Stimulated activated naive CD8-positive, alpha-beta T cell treated with anti-CD3 and anti-CD28 coated beads, Interleukin-15, amount 100 ng/mL, for 72 hours (primary cell): ENCODE results near the gene ATP13A3.

Experiments used
- ATAC-seq: fragments of 150-1000 bp; cut with Tn5 transposase; 2 replicates; pipeline ENCODE4 v1.10.0; 2021; ENCODE audit warnings: mild to moderate bottlenecking, moderate library complexity
- DNase-seq, 2 donors: peaks; one replicate each; pipeline ENCODE4 v3.0.0; 2021 to 2022
- H3K27ac Mint-ChIP-seq, 2 donors: one replicate each; pipeline ENCODE4 v1.8.0; 2022; ENCODE audit warnings: mild to moderate bottlenecking in 2 of 2, mixed read lengths in 2 of 2, moderate library complexity in 2 of 2
- H3K27me3 Mint-ChIP-seq: one replicate; pipeline ENCODE4 v1.8.0; 2022; ENCODE audit warnings: mixed read lengths
- H3K4me1 Mint-ChIP-seq: one replicate; pipeline ENCODE4 v1.8.0; 2022; ENCODE audit warnings: mild to moderate bottlenecking, mixed read lengths
- H3K4me3 Mint-ChIP-seq, 2 donors: one replicate each; pipeline ENCODE4 v1.8.0; 2022; ENCODE audit warnings: mild to moderate bottlenecking in 2 of 2, mixed read lengths in 2 of 2, moderate library complexity in 1 of 2
- H3K9me3 Mint-ChIP-seq, 2 donors: one replicate each; pipeline ENCODE4 v1.8.0; 2022; ENCODE audit warnings: mixed read lengths in 2 of 2

Gene ATP13A3

GRCh38 chr3:194447657-194448056 lies 39.1 kb downstream of the ATP13A3 start:
- H3K4me3 Mint-ChIP-seq: no peak overlapping the region
- no peak for ATAC-seq
- DNase-seq: no peak
- no peaks in the 10 kb centered on the region for H3K9me3 Mint-ChIP-seq
- H3K27me3 Mint-ChIP-seq: no peaks in the 10 kb centered on the region
- no peak overlapping the region for H3K27ac Mint-ChIP-seq
- H3K4me1 Mint-ChIP-seq: no peaks in the 10 kb centered on the region

- ATAC-seq (peak; percentile 65), DNase-seq (no peak)
- H3K9me3 Mint-ChIP-seq: no peaks in the 10 kb centered on the region
- H3K4me1 Mint-ChIP-seq: no peaks in the 10 kb centered on the region
- H3K4me3 Mint-ChIP-seq: no peak overlapping the region
- no peaks in the 10 kb centered on the region for H3K27me3 Mint-ChIP-seq
- H3K27ac Mint-ChIP-seq: no peak overlapping the region
These were observed 39.6 kb downstream of the ATP13A3 start for GRCh38 chr3:194447161-194447560.

GRCh38 chr3:194446754-194447153 lies 40.0 kb downstream of the ATP13A3 start:
- Mint-ChIP-seq H3K4me1 (no peaks in the 10 kb centered on the region), H3K4me3 (no peak overlapping the region), H3K9me3 (no peaks in the 10 kb centered on the region), H3K27me3 (no peaks in the 10 kb centered on the region), H3K27ac (no peak overlapping the region)
- ATAC-seq: no peak
- DNase-seq: no peak

- Mint-ChIP-seq H3K27me3 (no peaks in the 10 kb centered on the region), H3K9me3 (no peaks in the 10 kb centered on the region), H3K27ac (no peak overlapping the region), H3K4me3 (no peak overlapping the region), H3K4me1 (no peaks in the 10 kb centered on the region)
- no peak for ATAC-seq
- DNase-seq: no peak
These were observed 40.6 kb downstream of the ATP13A3 start for GRCh38 chr3:194446172-194446571.

GRCh38 chr3:194443901-194444300 lies 42.9 kb downstream of the ATP13A3 start:
- no peaks in the 10 kb centered on the region for H3K27me3 Mint-ChIP-seq
- DNase-seq (no peak), ATAC-seq (no peak)
- no peaks in the 10 kb centered on the region for H3K4me1 Mint-ChIP-seq
- H3K4me3 Mint-ChIP-seq: no peak overlapping the region
- H3K27ac Mint-ChIP-seq: no peak overlapping the region
- H3K9me3 Mint-ChIP-seq: no peaks in the 10 kb centered on the region

GRCh38 chr3:194440756-194441155 lies 46.0 kb downstream of the ATP13A3 start:
- ATAC-seq (no peak), DNase-seq (no peak)
- no peaks in the 10 kb centered on the region for H3K4me1 Mint-ChIP-seq
- H3K27me3 Mint-ChIP-seq: no peaks in the 10 kb centered on the region
- H3K9me3 Mint-ChIP-seq: no peaks in the 10 kb centered on the region
- H3K4me3 Mint-ChIP-seq: no peak overlapping the region
- H3K27ac Mint-ChIP-seq: no peak overlapping the region

GRCh38 chr3:194439881-194440550 lies 46.8 kb downstream of the ATP13A3 start:
- DNase-seq: no peak
- no peaks in the 10 kb centered on the region for H3K27me3 Mint-ChIP-seq
- no peak overlapping the region for H3K4me3 Mint-ChIP-seq
- H3K4me1 Mint-ChIP-seq: no peaks in the 10 kb centered on the region
- ATAC-seq: no peak
- peak overlapping the region in 1 of 2 donors; percentile 40 for H3K27ac Mint-ChIP-seq
- no peaks in the 10 kb centered on the region for H3K9me3 Mint-ChIP-seq

- H3K4me1 Mint-ChIP-seq: no peaks in the 10 kb centered on the region
- no peak overlapping the region for H3K27ac Mint-ChIP-seq
These were observed 52.3 kb downstream of the ATP13A3 start for GRCh38 chr3:194434503-194434902.

GRCh38 chr3:194431554-194431953 lies 55.2 kb downstream of the ATP13A3 start:
- no peak overlapping the region for H3K27ac Mint-ChIP-seq
- H3K4me1 Mint-ChIP-seq: no peaks in the 10 kb centered on the region
- no peaks in the 10 kb centered on the region for H3K9me3 Mint-ChIP-seq
- ATAC-seq: no peak
- DNase-seq: no peak
- H3K27me3 Mint-ChIP-seq: no peaks in the 10 kb centered on the region
- no peak overlapping the region for H3K4me3 Mint-ChIP-seq

More at GRCh38 chr3:194434503-194434902, 52.3 kb downstream of the ATP13A3 start:
- Mint-ChIP-seq H3K27me3 (no peaks in the 10 kb centered on the region), H3K4me3 (no peak overlapping the region), H3K9me3 (no peaks in the 10 kb centered on the region)
- DNase-seq (no peak), ATAC-seq (no peak)

- H3K4me3 Mint-ChIP-seq: no peak overlapping the region
- H3K27me3 Mint-ChIP-seq: no peaks in the 10 kb centered on the region
- ATAC-seq (no peak), DNase-seq (no peak)
- H3K4me1 Mint-ChIP-seq: no peaks in the 10 kb centered on the region
- no peaks in the 10 kb centered on the region for H3K9me3 Mint-ChIP-seq
- H3K27ac Mint-ChIP-seq: no peak overlapping the region
These were observed 61.4 kb downstream of the ATP13A3 start for GRCh38 chr3:194425399-194425798.

- H3K4me1 Mint-ChIP-seq: no peaks in the 10 kb centered on the region
These were observed 61.8 kb downstream of the ATP13A3 start for GRCh38 chr3:194424953-194425352.

GRCh38 chr3:194424373-194424772 lies 62.4 kb downstream of the ATP13A3 start:
- ATAC-seq: no peak
- Mint-ChIP-seq H3K4me1 (no peaks in the 10 kb centered on the region), H3K27ac (no peak overlapping the region)

More at GRCh38 chr3:194424953-194425352, 61.8 kb downstream of the ATP13A3 start:
- no peaks in the 10 kb centered on the region for H3K27me3 Mint-ChIP-seq
- no peaks in the 10 kb centered on the region for H3K9me3 Mint-ChIP-seq
- ATAC-seq (no peak), DNase-seq (no peak)
- H3K4me3 Mint-ChIP-seq: no peak overlapping the region
- no peak overlapping the region for H3K27ac Mint-ChIP-seq

GRCh38 chr3:194423317-194423716 lies 63.5 kb downstream of the ATP13A3 start:
- ATAC-seq: no peak
- no peak overlapping the region for H3K27ac Mint-ChIP-seq
- no peaks in the 10 kb centered on the region for H3K4me1 Mint-ChIP-seq
- no peak overlapping the region for H3K4me3 Mint-ChIP-seq
- no peaks in the 10 kb centered on the region for H3K27me3 Mint-ChIP-seq
- DNase-seq: no peak
- no peaks in the 10 kb centered on the region for H3K9me3 Mint-ChIP-seq

More at GRCh38 chr3:194424373-194424772, 62.4 kb downstream of the ATP13A3 start:
- H3K4me3 Mint-ChIP-seq: no peak overlapping the region
- no peaks in the 10 kb centered on the region for H3K9me3 Mint-ChIP-seq
- no peaks in the 10 kb centered on the region for H3K27me3 Mint-ChIP-seq
- no peak for DNase-seq

- Mint-ChIP-seq H3K4me3 (no peak overlapping the region), H3K4me1 (no peaks in the 10 kb centered on the region), H3K9me3 (no peaks in the 10 kb centered on the region), H3K27me3 (no peaks in the 10 kb centered on the region), H3K27ac (no peak overlapping the region)
- DNase-seq (no peak), ATAC-seq (no peak)
These were observed 64.6 kb downstream of the ATP13A3 start for GRCh38 chr3:194422188-194422587.

GRCh38 chr3:194418671-194419070 lies 68.1 kb downstream of the ATP13A3 start:
- H3K27ac Mint-ChIP-seq: no peak overlapping the region

GRCh38 chr3:194407423-194407822 lies 79.4 kb downstream of the ATP13A3 start:
- Mint-ChIP-seq H3K4me1 (no peaks in the 10 kb centered on the region), H3K27ac (peak overlapping the region in 1 of 2 donors; percentile 52), H3K9me3 (no peaks in the 10 kb centered on the region), H3K4me3 (no peak overlapping the region), H3K27me3 (no peaks in the 10 kb centered on the region)
- ATAC-seq (no peak), DNase-seq (no peak)

More at GRCh38 chr3:194418671-194419070, 68.1 kb downstream of the ATP13A3 start:
- Mint-ChIP-seq H3K27me3 (no peaks in the 10 kb centered on the region), H3K4me1 (no peaks in the 10 kb centered on the region), H3K9me3 (no peaks in the 10 kb centered on the region), H3K4me3 (no peak overlapping the region)
- DNase-seq (no peak), ATAC-seq (no peak)

GRCh38 chr3:194405766-194406165 lies 81.0 kb downstream of the ATP13A3 start:
- Mint-ChIP-seq H3K27ac (no peak overlapping the region), H3K9me3 (no peaks in the 10 kb centered on the region), H3K4me1 (no peaks in the 10 kb centered on the region), H3K4me3 (no peak overlapping the region), H3K27me3 (no peaks in the 10 kb centered on the region)
- no peak for DNase-seq
- no peak for ATAC-seq
